ENCODE measurements around the gene KLHL42. TPM values are rescaled to one million over a fixed set of nuclear protein-coding genes. Genes with fewer than 3 reads are reported as not detected.

The KLHL42 gene
- total and polyA plus RNA-seq, 2 of the 13 experiments (the other 11 are each of a cell fraction or from before 2014, with no cell fraction given): 13.5 to 14.0 TPM

DNA sequence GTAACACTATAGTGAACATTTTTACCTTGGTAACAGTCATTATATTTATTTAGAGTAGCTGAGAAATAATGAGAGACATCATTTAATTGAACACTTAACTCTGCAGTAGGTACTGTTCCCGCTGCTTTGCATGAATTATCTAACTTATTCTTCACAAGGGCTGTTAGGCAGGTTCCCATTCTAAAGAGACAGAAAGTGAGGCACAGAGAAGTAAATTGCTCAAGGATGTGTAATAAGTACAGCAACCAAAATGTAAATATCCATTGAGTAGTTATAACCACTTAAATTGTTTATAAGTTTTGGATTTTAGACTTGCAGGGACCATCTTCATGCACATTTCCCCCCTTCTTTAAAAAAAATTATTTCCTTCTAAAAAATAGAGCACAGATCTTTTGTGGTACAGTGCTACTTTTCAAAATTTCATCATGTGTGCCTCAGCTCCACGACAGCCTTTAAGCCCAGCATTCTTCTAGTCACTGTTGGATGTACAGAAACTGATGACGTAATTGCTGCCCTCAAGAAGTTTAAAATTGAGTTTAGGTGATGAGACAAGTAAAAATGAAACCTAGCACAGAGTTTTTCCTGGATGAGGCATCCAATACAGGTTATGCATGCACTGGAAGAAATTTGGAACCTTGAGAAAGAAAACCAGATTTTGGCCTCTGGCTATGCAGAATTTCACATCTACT lies 6.0 kb downstream of the KLHL42 start (continued):
- TF ChIP-seq, protein P1, sequence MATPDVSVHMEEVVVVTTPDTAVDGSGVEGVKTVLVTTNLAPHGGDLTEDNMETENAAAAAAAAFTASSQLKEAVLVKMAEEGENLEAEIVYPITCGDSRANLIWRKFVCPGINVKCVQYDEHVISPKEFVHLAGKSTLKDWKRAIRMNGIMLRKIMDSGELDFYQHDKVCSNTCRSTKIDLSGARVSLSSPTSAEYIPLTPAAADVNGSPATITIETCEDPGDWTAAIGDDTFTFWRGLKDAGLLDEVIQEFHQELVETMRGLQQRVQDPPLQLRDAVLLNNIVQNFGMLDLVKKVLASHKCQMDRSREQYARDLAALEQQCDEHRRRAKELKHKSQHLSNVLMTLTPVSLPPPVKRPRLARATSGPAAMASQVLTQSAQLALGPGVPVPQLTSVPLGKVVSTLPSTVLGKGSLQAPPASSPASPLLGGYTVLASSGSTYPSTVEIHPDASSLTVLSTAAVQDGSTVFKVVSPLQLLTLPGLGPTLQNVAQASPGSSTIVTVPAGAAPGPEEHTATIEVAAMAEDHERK (CRISPR knock-in tag; IDR thresholded peaks at IDR 0.05; ENCODE audit: low read depth): no peak
- TF ChIP-seq YEATS2 (CRISPR knock-in tag; IDR thresholded peaks at IDR 0.05; ENCODE audit: borderline replicate concordance): no peak
- TF ChIP-seq ZNF761 (CRISPR knock-in tag; conservative IDR thresholded peaks at IDR 0.05): no peak

DNA sequence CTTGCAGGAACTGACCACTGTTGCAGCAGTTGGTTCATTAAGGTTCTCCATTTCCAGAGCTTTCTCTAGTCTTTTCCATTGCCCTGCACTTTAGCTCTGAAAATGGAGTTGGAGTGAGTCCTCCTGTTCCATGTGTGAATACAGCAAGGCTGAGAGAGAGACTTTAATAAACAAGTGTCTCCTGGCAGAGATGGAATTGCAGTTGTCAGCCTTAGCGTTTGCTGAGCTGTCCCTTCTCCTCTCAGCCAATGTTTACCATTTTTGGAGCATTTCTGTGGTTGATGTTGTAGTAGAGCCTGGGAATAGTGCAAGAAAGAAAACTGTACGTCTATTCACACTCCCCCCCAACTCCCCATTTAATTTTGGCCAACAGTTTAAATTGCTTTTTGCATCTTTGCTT lies 7.5 kb downstream of the KLHL42 start:
- Histone ChIP-seq H3K9me3 (ENCODE audit: low read length) (no peaks in the 10 kb centered on the region), H4K20me1 (ENCODE audit: insufficient read depth, low read length) (no peaks in the 10 kb centered on the region), H3K79me2 (ENCODE audit: insufficient read depth, low read length) (peaks cover 18% of the 10 kb centered on the region), H3K36me3 (replicated peaks in 1 of 2; ENCODE audit: control insufficient read depth in 1 of 2, insufficient read depth in 2 of 2, low read length in 2 of 2) (peaks cover 3 to 10% of the 10 kb centered on the region in 2 experiments), H3K27ac (ENCODE audit: extremely low read length, insufficient read depth, low read length) (no peak overlapping the region), H3K4me3 (replicated peaks in 1 of 3; ENCODE audit: insufficient read depth in 1 of 3, low read depth in 2 of 3, low read length in 3 of 3) (no peak overlapping the region), H3K9ac (ENCODE audit: insufficient read depth, low read depth, low read length) (no peak overlapping the region), H2AFZ (ENCODE audit: low read length) (no peak overlapping the region), H3K27me3 (ENCODE audit: control insufficient read depth in 1 of 2, insufficient read depth in 2 of 2, low read length in 2 of 2) (no peaks in the 10 kb centered on the region; a peak in 1 of 5 replicates), H3K4me2 (ENCODE audit: low read depth, low read length) (no peak overlapping the region), H3K4me1 (ENCODE audit: insufficient read depth, low read length) (peaks cover 1% of the 10 kb centered on the region)
- POLR2A ChIA-PET: interaction anchor here (1.3 kb wide), 1 partner anchor 8 kb away, joined by 4 read pairs; the partner anchor contains the start of genes KLHL42 and MANSC4
- intact Hi-C loops (cut with micrococcal nuclease; ENCODE audit: unreplicated experiment) (no loop called here), in situ Hi-C loops (cut with HindIII; ENCODE audit: extremely low pct_ligation_motif_present, low pct_unique_long_range_greater_than_20kb) (no loop called here)
- TF ChIP-seq, protein P2, sequence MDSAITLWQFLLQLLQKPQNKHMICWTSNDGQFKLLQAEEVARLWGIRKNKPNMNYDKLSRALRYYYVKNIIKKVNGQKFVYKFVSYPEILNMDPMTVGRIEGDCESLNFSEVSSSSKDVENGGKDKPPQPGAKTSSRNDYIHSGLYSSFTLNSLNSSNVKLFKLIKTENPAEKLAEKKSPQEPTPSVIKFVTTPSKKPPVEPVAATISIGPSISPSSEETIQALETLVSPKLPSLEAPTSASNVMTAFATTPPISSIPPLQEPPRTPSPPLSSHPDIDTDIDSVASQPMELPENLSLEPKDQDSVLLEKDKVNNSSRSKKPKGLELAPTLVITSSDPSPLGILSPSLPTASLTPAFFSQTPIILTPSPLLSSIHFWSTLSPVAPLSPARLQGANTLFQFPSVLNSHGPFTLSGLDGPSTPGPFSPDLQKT (CRISPR knock-in tag; IDR thresholded peaks at IDR 0.05; ENCODE audit: borderline replicate concordance): no peak
- no peak for TF ChIP-seq ATF7 (IDR thresholded peaks at IDR 0.05)
- TF ChIP-seq ATF7 (CRISPR knock-in tag; IDR thresholded peaks at IDR 0.05): no peak
- TF ChIP-seq, protein P3, sequence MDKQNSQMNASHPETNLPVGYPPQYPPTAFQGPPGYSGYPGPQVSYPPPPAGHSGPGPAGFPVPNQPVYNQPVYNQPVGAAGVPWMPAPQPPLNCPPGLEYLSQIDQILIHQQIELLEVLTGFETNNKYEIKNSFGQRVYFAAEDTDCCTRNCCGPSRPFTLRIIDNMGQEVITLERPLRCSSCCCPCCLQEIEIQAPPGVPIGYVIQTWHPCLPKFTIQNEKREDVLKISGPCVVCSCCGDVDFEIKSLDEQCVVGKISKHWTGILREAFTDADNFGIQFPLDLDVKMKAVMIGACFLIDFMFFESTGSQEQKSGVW (CRISPR knock-in tag; IDR thresholded peaks at IDR 0.05; ENCODE audit: borderline replicate concordance): no peak
- TF ChIP-seq RFXAP (CRISPR knock-in tag; IDR thresholded peaks at IDR 0.05; ENCODE audit: borderline replicate concordance): no peak
- TF ChIP-seq ZFP36L2 (CRISPR knock-in tag; IDR thresholded peaks at IDR 0.05): no peak
- no peak for TF ChIP-seq ZHX2 (IDR thresholded peaks at IDR 0.05; ENCODE audit: low read depth)
- TF ChIP-seq ZHX2 (CRISPR knock-in tag; IDR thresholded peaks at IDR 0.05; ENCODE audit: borderline replicate concordance): no peak
- no peak for TF ChIP-seq ZC3H4 (CRISPR knock-in tag; IDR thresholded peaks at IDR 0.05; ENCODE audit: borderline replicate concordance)
- TF ChIP-seq ZNF143 (CRISPR knock-in tag; IDR thresholded peaks at IDR 0.05): no peak
- no TSS peak for BruUV-seq (replicated peaks)
- WGBS (ENCODE audit: low lambda C conversion rate): 97% methylated on average over 2 of the region's 2 CpGs
- DNase-seq (ENCODE audit: low spot score): no peak
- CTCF ChIA-PET (ENCODE audit: low intra/inter-chr PET ratio, low total read pairs): no interaction called here
- no peak for ATAC-seq
- FAIRE-seq: no peak
